ENCODE results near the gene ELK4.

ELK4 gene

GRCh38 chr1:205631768-205632668 is at the start of gene ELK4:
TSS of gene ELK4 (minus strand) at chr1:205632011. CDS start at chr1:205623882, 8,129 bp downstream.
- Histone ChIP-seq H3K36me3 (ENCODE audit: low read depth) (no peaks in the 10 kb centered on the region; the same call in 1 of the 2 replicates), H3K27ac (ENCODE audit: poor library complexity, severe bottlenecking) (peak within 1 kb of the TSS; percentile 93), H3K4me1 (ENCODE audit: insufficient read depth, poor library complexity, severe bottlenecking) (peaks cover 22% of the 10 kb centered on the region), H3K4me3 (ENCODE audit: severe bottlenecking) (peak within 1 kb of the TSS; percentile 84), H3K27me3 (ENCODE audit: insufficient read depth, poor library complexity, severe bottlenecking) (no peaks in the 10 kb centered on the region), H3K9me3 (ENCODE audit: severe bottlenecking) (no peaks in the 10 kb centered on the region)
- TF ChIP-seq CTCF (IDR thresholded peaks at IDR 0.05; ENCODE audit: poor library complexity, severe bottlenecking): peak; percentile 71
- DNase-seq (ENCODE audit: low spot score): peak; percentile 98
- ATAC-seq (ENCODE audit: low read depth): peak; percentile 78

- Histone ChIP-seq H3K9me3 (ENCODE audit: severe bottlenecking) (no peaks in the 10 kb centered on the region), H3K27me3 (ENCODE audit: insufficient read depth, poor library complexity, severe bottlenecking) (no peaks in the 10 kb centered on the region), H3K4me1 (ENCODE audit: insufficient read depth, poor library complexity, severe bottlenecking) (peaks cover 4% of the 10 kb centered on the region), H3K36me3 (ENCODE audit: low read depth) (no peaks in the 10 kb centered on the region), H3K4me3 (ENCODE audit: severe bottlenecking) (no peak overlapping the region), H3K27ac (ENCODE audit: poor library complexity, severe bottlenecking) (no peak overlapping the region)
- ATAC-seq (ENCODE audit: low read depth) (no peak), DNase-seq (ENCODE audit: low spot score) (no peak)
- no peak for TF ChIP-seq CTCF (IDR thresholded peaks at IDR 0.05; ENCODE audit: poor library complexity, severe bottlenecking)
Measured at GRCh38 chr1:205681364-205681763, 49.6 kb upstream of the ELK4 start.

- Histone ChIP-seq H3K4me1 (ENCODE audit: insufficient read depth, poor library complexity, severe bottlenecking) (peaks cover 4% of the 10 kb centered on the region), H3K27ac (ENCODE audit: poor library complexity, severe bottlenecking) (peak within 1 kb of the TSS; percentile 36), H3K27me3 (ENCODE audit: insufficient read depth, poor library complexity, severe bottlenecking) (no peaks in the 10 kb centered on the region), H3K9me3 (ENCODE audit: severe bottlenecking) (no peaks in the 10 kb centered on the region), H3K4me3 (ENCODE audit: severe bottlenecking) (peak within 1 kb of the TSS; percentile 52), H3K36me3 (ENCODE audit: low read depth) (no peaks in the 10 kb centered on the region)
- DNase-seq (ENCODE audit: low spot score) (no peak), ATAC-seq (ENCODE audit: low read depth) (peak; percentile 62)
- TF ChIP-seq CTCF (IDR thresholded peaks at IDR 0.05; ENCODE audit: poor library complexity, severe bottlenecking): no peak
Measured at GRCh38 chr1:205680073-205680851, 48.5 kb upstream of the ELK4 start, which contains the start of gene SLC45A3. TSS of gene SLC45A3 (minus strand) at chr1:205680509. CDS start at chr1:205664656, 15,853 bp downstream.

GRCh38 chr1:205678286-205679111 is 46.7 kb upstream of the ELK4 start:
- no peak for DNase-seq (ENCODE audit: low spot score)
- Histone ChIP-seq H3K4me3 (ENCODE audit: severe bottlenecking) (no peak overlapping the region), H3K36me3 (ENCODE audit: low read depth) (no peaks in the 10 kb centered on the region), H3K27ac (ENCODE audit: poor library complexity, severe bottlenecking) (peak overlapping the region; percentile 36), H3K4me1 (ENCODE audit: insufficient read depth, poor library complexity, severe bottlenecking) (peaks cover 4% of the 10 kb centered on the region), H3K9me3 (ENCODE audit: severe bottlenecking) (no peaks in the 10 kb centered on the region), H3K27me3 (ENCODE audit: insufficient read depth, poor library complexity, severe bottlenecking) (no peaks in the 10 kb centered on the region)
- no peak for TF ChIP-seq CTCF (IDR thresholded peaks at IDR 0.05; ENCODE audit: poor library complexity, severe bottlenecking)
- no peak for ATAC-seq (ENCODE audit: low read depth)

Data from RWPE2 (cell line).